T-helper 2 cell treated with Interferon-gamma antibody and Interleukin-4, amounts not matched to agents 5 μg/mL and 100 μg/mL, for 36 hours (primary cell): Measurements from ENCODE around the gene FOLH1.
"Not testable (repeated sequence)": the region's sequence is repeated elsewhere in the genome, so short reads cannot be mapped to it uniquely, and the experiment has no call there.

Experiments used
- DNase-seq: peaks from one replicate; pipeline ENCODE4 v3.0.0; 2021; ENCODE audit warnings: low spot score
- H3K27ac Mint-ChIP-seq: one replicate; pipeline ENCODE4 v1.8.0; 2021; ENCODE audit warnings: mild to moderate bottlenecking, mixed read lengths
- H3K27me3 Mint-ChIP-seq: one replicate; pipeline ENCODE4 v1.8.0; 2021; ENCODE audit warnings: low read depth, mixed read lengths
- H3K36me3 Mint-ChIP-seq: one replicate; pipeline ENCODE4 v1.8.0; 2021; ENCODE audit warnings: low read depth, mixed read lengths
- H3K4me1 Mint-ChIP-seq: one replicate; pipeline ENCODE4 v1.8.0; 2021; ENCODE audit warnings: low read depth, mixed read lengths
- H3K4me3 Mint-ChIP-seq: one replicate; pipeline ENCODE4 v1.8.0; 2022; ENCODE audit warnings: mild to moderate bottlenecking, moderate library complexity, mixed read lengths
- H3K9me3 Mint-ChIP-seq: one replicate; pipeline ENCODE4 v1.8.0; 2021; ENCODE audit warnings: mixed read lengths

FOLH1 gene

GRCh38 chr11:49208006-49208721, at the start of gene FOLH1:
FOLH1 (minus strand) TSS chr11:49208602; CDS start chr11:49208409, 193 bp downstream.
- Mint-ChIP-seq H3K27me3 (peaks cover 10% of the 10 kb centered on the region), H3K9me3 (no peaks in the 10 kb centered on the region), H3K4me3 (no peak within 1 kb of the TSS), H3K4me1 (no peaks in the 10 kb centered on the region), H3K27ac (no peak within 1 kb of the TSS), H3K36me3 (no peaks in the 10 kb centered on the region)
- DNase-seq = no peak

GRCh38 chr11:49255148-49255547, 46.7 kb upstream of the FOLH1 start:
- H3K9me3 Mint-ChIP-seq, H3K27ac Mint-ChIP-seq, H3K4me1 Mint-ChIP-seq, DNase-seq, H3K4me3 Mint-ChIP-seq, H3K27me3 Mint-ChIP-seq, H3K36me3 Mint-ChIP-seq: not testable (repeated sequence)

GRCh38 chr11:49251212-49251611, 42.8 kb upstream of the FOLH1 start:
- DNase-seq, H3K4me1 Mint-ChIP-seq, H3K36me3 Mint-ChIP-seq, H3K27ac Mint-ChIP-seq, H3K9me3 Mint-ChIP-seq, H3K27me3 Mint-ChIP-seq, H3K4me3 Mint-ChIP-seq: not testable (repeated sequence)

- not testable (repeated sequence) for H3K9me3 Mint-ChIP-seq, H3K36me3 Mint-ChIP-seq, H3K27me3 Mint-ChIP-seq, H3K27ac Mint-ChIP-seq, DNase-seq, H3K4me3 Mint-ChIP-seq, H3K4me1 Mint-ChIP-seq
Observed at GRCh38 chr11:49250398-49251115, 42.2 kb upstream of the FOLH1 start.

- H3K36me3 Mint-ChIP-seq, H3K27me3 Mint-ChIP-seq, H3K4me3 Mint-ChIP-seq, H3K4me1 Mint-ChIP-seq, H3K9me3 Mint-ChIP-seq, H3K27ac Mint-ChIP-seq, DNase-seq: not testable (repeated sequence)
Observed at GRCh38 chr11:49249363-49249762, 41.0 kb upstream of the FOLH1 start.

GRCh38 chr11:49233685-49234084, 25.3 kb upstream of the FOLH1 start:
- not testable (repeated sequence) for H3K36me3 Mint-ChIP-seq, H3K9me3 Mint-ChIP-seq, H3K4me3 Mint-ChIP-seq, H3K27me3 Mint-ChIP-seq, H3K4me1 Mint-ChIP-seq, H3K27ac Mint-ChIP-seq, DNase-seq

- not testable (repeated sequence) for H3K27ac Mint-ChIP-seq, H3K4me1 Mint-ChIP-seq, H3K36me3 Mint-ChIP-seq, DNase-seq, H3K4me3 Mint-ChIP-seq, H3K27me3 Mint-ChIP-seq, H3K9me3 Mint-ChIP-seq
Observed at GRCh38 chr11:49233019-49233418, 24.6 kb upstream of the FOLH1 start.

GRCh38 chr11:49231725-49232124, 23.3 kb upstream of the FOLH1 start:
- H3K4me1 Mint-ChIP-seq, H3K27ac Mint-ChIP-seq, H3K27me3 Mint-ChIP-seq, H3K4me3 Mint-ChIP-seq, DNase-seq, H3K9me3 Mint-ChIP-seq, H3K36me3 Mint-ChIP-seq: not testable (repeated sequence)

GRCh38 chr11:49230534-49230933, 22.1 kb upstream of the FOLH1 start:
- H3K27ac Mint-ChIP-seq, H3K9me3 Mint-ChIP-seq, H3K4me1 Mint-ChIP-seq, H3K36me3 Mint-ChIP-seq, H3K27me3 Mint-ChIP-seq, DNase-seq, H3K4me3 Mint-ChIP-seq: not testable (repeated sequence)

GRCh38 chr11:49230001-49230400, 21.6 kb upstream of the FOLH1 start:
- DNase-seq, H3K27me3 Mint-ChIP-seq, H3K4me3 Mint-ChIP-seq, H3K36me3 Mint-ChIP-seq, H3K4me1 Mint-ChIP-seq, H3K9me3 Mint-ChIP-seq, H3K27ac Mint-ChIP-seq: not testable (repeated sequence)

- not testable (repeated sequence) for H3K9me3 Mint-ChIP-seq, H3K27ac Mint-ChIP-seq, H3K27me3 Mint-ChIP-seq, H3K4me3 Mint-ChIP-seq, H3K4me1 Mint-ChIP-seq, DNase-seq, H3K36me3 Mint-ChIP-seq
Observed at GRCh38 chr11:49229136-49229535, 20.7 kb upstream of the FOLH1 start.

- H3K4me3 Mint-ChIP-seq, H3K27me3 Mint-ChIP-seq, H3K27ac Mint-ChIP-seq, H3K36me3 Mint-ChIP-seq, H3K4me1 Mint-ChIP-seq, H3K9me3 Mint-ChIP-seq, DNase-seq: not testable (repeated sequence)
Observed at GRCh38 chr11:49225255-49225785, 16.9 kb upstream of the FOLH1 start.

GRCh38 chr11:49221112-49221511, 12.7 kb upstream of the FOLH1 start:
- H3K4me1 Mint-ChIP-seq = no peaks in the 10 kb centered on the region

GRCh38 chr11:49213026-49213560, 4.7 kb upstream of the FOLH1 start:
- Mint-ChIP-seq H3K9me3 (no peaks in the 10 kb centered on the region), H3K4me3 (no peak overlapping the region), H3K27ac (no peak overlapping the region), H3K27me3 (peaks cover 4% of the 10 kb centered on the region), H3K36me3 (no peaks in the 10 kb centered on the region), H3K4me1 (no peaks in the 10 kb centered on the region)
- DNase-seq = no peak

More at GRCh38 chr11:49221112-49221511, 12.7 kb upstream of the FOLH1 start:
- Mint-ChIP-seq H3K27ac (no peak overlapping the region), H3K4me3 (no peak overlapping the region), H3K36me3 (no peaks in the 10 kb centered on the region), H3K27me3 (no peaks in the 10 kb centered on the region), H3K9me3 (no peaks in the 10 kb centered on the region)
- DNase-seq = no peak
